Peyer's patch (tissue), 4 donors: ENCODE data around the gene PCK2. TPM values are rescaled to one million over a fixed set of nuclear protein-coding genes. Genes with fewer than 3 reads are reported as not detected.
A peak's percentile ranks its signal among the peaks of the same experiment; 100 is the strongest.

ENCODE experiments used
- DNase-seq, 3 donors: peaks; one replicate each; pipeline ENCODE4 v3.0.0-alpha.2; 2017 to 2019
- H3K27ac ChIP-seq, 4 donors: fragments of 200-600 bp; sonication (generic); one replicate each; pipeline ENCODE4 v1.5.1; 2016 to 2019
- H3K27me3 ChIP-seq, 2 donors: fragments of 200-600 bp; sonication (generic); one replicate each; pipeline ENCODE4 v1.5.1; 2019
- H3K36me3 ChIP-seq, 3 donors: fragments of 200-600 bp; sonication (generic); one replicate each; pipeline ENCODE4 v1.5.1; 2016 to 2019
- H3K4me1 ChIP-seq, 4 donors: fragments of 200-600 bp; sonication (generic); one replicate each; pipeline ENCODE4 v1.5.1; 2016 to 2019
- H3K4me3 ChIP-seq, 4 donors: fragments of 200-600 bp; sonication (generic); 1 replicate in 3 of 4; 2 replicates in 1 of 4; pipeline ENCODE4 v1.5.1; 2016 to 2019; ENCODE audit warnings: mild to moderate bottlenecking in 1 of 4
- H3K9me3 ChIP-seq, 4 donors: fragments of 200-600 bp; sonication (generic); one replicate each; pipeline ENCODE4 v1.5.1; 2016 to 2019; ENCODE audit warnings: mild to moderate bottlenecking in 1 of 4
- CTCF ChIP-seq, 6 experiments: fragments of 450-650 bp in 4 of 6; fragments of 200-600 bp in 2 of 6; sonication (generic) in 1 of 6; IDR thresholded peaks; one replicate each; pipeline ENCODE4 v1.5.1; 2017 to 2019; ENCODE audit warnings: antibody characterized with exemption in 6 of 6, mild to moderate bottlenecking in 3 of 6, moderate library complexity in 1 of 6
- POLR2A ChIP-seq, 2 donors: fragments of 450-650 bp; IDR thresholded peaks; one replicate each; pipeline ENCODE4 v1.5.1; 2017; ENCODE audit warnings: antibody characterized with exemption in 2 of 2, mild to moderate bottlenecking in 2 of 2, moderate library complexity in 2 of 2
- total RNA-seq, 4 donors: library from RNA; depleted of rRNA; stranded (reverse); fragments of >200 nt; gene quantifications; one replicate each; pipeline ENCODE4 v1.1.0, GENCODE V29; 2016

Gene PCK2
- total RNA-seq, 4 donors from 2014 or later = 53.6 to 820 (median 644) TPM

GRCh38 chr14:24138396-24139271 lies 44.5 kb downstream of the PCK2 start:
- Histone ChIP-seq H3K4me1 (peaks cover 0 to 60% (median 17%) of the 10 kb centered on the region in 4 donors), H3K9me3 (no peaks in the 10 kb centered on the region), H3K27ac (peak overlapping the region in 2 of 4 donors; percentile 18 to 47), H3K36me3 (peaks cover 0 to 22% (median 3%) of the 10 kb centered on the region in 3 donors), H3K27me3 (no peaks in the 10 kb centered on the region), H3K4me3 (no peak overlapping the region)
- DNase-seq = no peak
- TF ChIP-seq CTCF (IDR thresholded peaks at IDR 0.05) (no peak), POLR2A (IDR thresholded peaks at IDR 0.05) (no peak)

- peak overlapping the region in 2 of 4 donors; percentile 24 to 84 for H3K4me3 ChIP-seq
- no peak overlapping the region for H3K27ac ChIP-seq
- DNase-seq = no peak
- H3K4me1 ChIP-seq = peaks cover 0 to 65% (median 17%) of the 10 kb centered on the region in 4 donors
- H3K27me3 ChIP-seq = no peaks in the 10 kb centered on the region
- TF ChIP-seq CTCF (IDR thresholded peaks at IDR 0.05) (no peak), POLR2A (IDR thresholded peaks at IDR 0.05) (no peak)
- H3K36me3 ChIP-seq = peaks cover 0 to 22% (median 3%) of the 10 kb centered on the region in 3 donors
- no peaks in the 10 kb centered on the region for H3K9me3 ChIP-seq
Observed at GRCh38 chr14:24139272-24139934, 45.3 kb downstream of the PCK2 start.

- peak; percentile 100 for DNase-seq
- H3K27ac ChIP-seq = peak within 1 kb of the TSS; percentile 80 to 99 (median 94)
- H3K36me3 ChIP-seq = peaks cover 0 to 22% (median 3%) of the 10 kb centered on the region in 3 donors
- H3K27me3 ChIP-seq = no peaks in the 10 kb centered on the region
- H3K4me1 ChIP-seq = peaks cover 0 to 73% (median 21%) of the 10 kb centered on the region in 4 donors
- H3K4me3 ChIP-seq = peak within 1 kb of the TSS; percentile 73 to 89 (median 86)
- no peaks in the 10 kb centered on the region for H3K9me3 ChIP-seq
- TF ChIP-seq CTCF (IDR thresholded peaks at IDR 0.05) (peak; percentile 50 to 91 (median 75)), POLR2A (IDR thresholded peaks at IDR 0.05) (peak; percentile 58 to 92)
Observed at GRCh38 chr14:24141097-24141880, 47.2 kb downstream of the PCK2 start, which contains the start of gene EMC9. TSS of gene EMC9 (minus strand) at chr14:24141591. CDS start at chr14:24141304, 287 bp downstream.

- H3K27ac ChIP-seq = peak overlapping the region in 1 of 4 donors; percentile 12
Observed at GRCh38 chr14:24143511-24143910, 49.4 kb downstream of the PCK2 start.

More at GRCh38 chr14:24143511-24143910, 49.4 kb downstream of the PCK2 start:
- Histone ChIP-seq H3K4me1 (peaks cover 0 to 60% (median 18%) of the 10 kb centered on the region in 4 donors), H3K9me3 (no peaks in the 10 kb centered on the region), H3K4me3 (no peak overlapping the region), H3K27me3 (no peaks in the 10 kb centered on the region), H3K36me3 (peaks cover 0 to 10% (median 3%) of the 10 kb centered on the region in 3 donors)
- DNase-seq = no peak
- TF ChIP-seq POLR2A (IDR thresholded peaks at IDR 0.05) (no peak), CTCF (IDR thresholded peaks at IDR 0.05) (no peak)
